GM21717 (cell line): ENCODE results near the gene SLC24A3.

Experiments
- ATAC-seq: cut with Tn5 transposase; IDR thresholded peaks from one replicate; pipeline ENCODE4 v1.9.1; 2021; ENCODE audit warnings: mild to moderate bottlenecking, moderate library complexity; ENCODE audit not compliant: unreplicated experiment

SLC24A3 gene

GRCh38 chr20:19528286-19529030, 316.0 kb downstream of the SLC24A3 start:
- ATAC-seq, result no peak

- no peak for ATAC-seq
Observed at GRCh38 chr20:19530006-19530405, 317.6 kb downstream of the SLC24A3 start.

GRCh38 chr20:19531446-19531845, 319.0 kb downstream of the SLC24A3 start:
- no peak for ATAC-seq

- ATAC-seq, result no peak
Observed at GRCh38 chr20:19538556-19538955, 326.1 kb downstream of the SLC24A3 start.

- ATAC-seq, result no peak
Observed at GRCh38 chr20:19539191-19539590, 326.7 kb downstream of the SLC24A3 start.

- no peak for ATAC-seq
Observed at GRCh38 chr20:19540392-19540791, 327.9 kb downstream of the SLC24A3 start.

GRCh38 chr20:19543101-19543500, 330.7 kb downstream of the SLC24A3 start:
- no peak for ATAC-seq

- ATAC-seq, result no peak
Observed at GRCh38 chr20:19544684-19545083, 332.2 kb downstream of the SLC24A3 start.

GRCh38 chr20:19546648-19547047, 334.2 kb downstream of the SLC24A3 start:
- ATAC-seq, result no peak

GRCh38 chr20:19547547-19547946, 335.1 kb downstream of the SLC24A3 start:
- no peak for ATAC-seq

- no peak for ATAC-seq
Observed at GRCh38 chr20:19549896-19550295, 337.5 kb downstream of the SLC24A3 start.

GRCh38 chr20:19552221-19553180, 340.1 kb downstream of the SLC24A3 start:
- no peak for ATAC-seq

- no peak for ATAC-seq
Observed at GRCh38 chr20:19554666-19555065, 342.2 kb downstream of the SLC24A3 start.

- no peak for ATAC-seq
Observed at GRCh38 chr20:19555726-19556125, 343.3 kb downstream of the SLC24A3 start.

GRCh38 chr20:19557291-19557690, 344.8 kb downstream of the SLC24A3 start:
- no peak for ATAC-seq

- no peak for ATAC-seq
Observed at GRCh38 chr20:19560881-19561480, 348.5 kb downstream of the SLC24A3 start.

GRCh38 chr20:19562426-19562825, 350.0 kb downstream of the SLC24A3 start:
- ATAC-seq, result no peak

GRCh38 chr20:19564261-19564660, 351.8 kb downstream of the SLC24A3 start:
- ATAC-seq, result no peak

GRCh38 chr20:19565736-19566135, 353.3 kb downstream of the SLC24A3 start:
- no peak for ATAC-seq

GRCh38 chr20:19566226-19566945, 353.9 kb downstream of the SLC24A3 start:
- ATAC-seq, result no peak

- ATAC-seq, result no peak
Observed at GRCh38 chr20:19568128-19568527, 355.7 kb downstream of the SLC24A3 start.
